ENCODE data around the gene MTMR3. TPM values are rescaled to one million over a fixed set of nuclear protein-coding genes. Genes with fewer than 3 reads are reported as not detected.
"Not testable (repeated sequence)": the region's sequence is repeated elsewhere in the genome, so short reads cannot be mapped to it uniquely, and the experiment has no call there.

The MTMR3 gene
- total RNA-seq, 2 donors from 2014 or later = 29.8 to 34.8 TPM

- ATAC-seq = no peak
- no peak for DNase-seq
- intact Hi-C loops (cut with DNase I) = no loop called here
These were observed 174.4 kb downstream of the MTMR3 start for GRCh38 chr22:30057375-30057774.

- DNase-seq; ATAC-seq; intact Hi-C loops (cut with DNase I): not testable (repeated sequence)
These were observed 176.5 kb downstream of the MTMR3 start for GRCh38 chr22:30059346-30060020.

DNA sequence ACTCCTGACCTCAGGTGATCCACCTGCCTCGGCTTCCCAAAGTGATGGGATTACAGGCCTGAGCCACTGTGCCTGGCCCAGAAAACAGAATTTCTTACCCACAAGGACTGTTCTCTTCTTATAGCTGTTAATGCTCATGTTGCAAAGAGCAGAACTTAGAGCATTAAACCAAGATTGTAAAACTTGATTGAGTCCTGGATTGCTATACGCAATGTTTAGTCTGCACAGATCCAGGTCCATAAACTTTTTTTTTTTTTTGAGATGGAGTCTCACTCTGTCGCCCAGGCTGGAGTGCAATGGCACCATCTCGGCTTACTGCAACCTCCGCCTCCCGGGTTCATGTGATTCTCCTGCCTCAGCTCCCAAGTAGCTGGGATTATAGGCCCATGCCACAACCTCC lies 178.1 kb downstream of the MTMR3 start:
- intact Hi-C loops (cut with DNase I); DNase-seq; ATAC-seq: not testable (repeated sequence)

- no peak for ATAC-seq
- intact Hi-C loops (cut with DNase I) = no loop called here
These were observed 179.3 kb downstream of the MTMR3 start for GRCh38 chr22:30062259-30062658.

DNA sequence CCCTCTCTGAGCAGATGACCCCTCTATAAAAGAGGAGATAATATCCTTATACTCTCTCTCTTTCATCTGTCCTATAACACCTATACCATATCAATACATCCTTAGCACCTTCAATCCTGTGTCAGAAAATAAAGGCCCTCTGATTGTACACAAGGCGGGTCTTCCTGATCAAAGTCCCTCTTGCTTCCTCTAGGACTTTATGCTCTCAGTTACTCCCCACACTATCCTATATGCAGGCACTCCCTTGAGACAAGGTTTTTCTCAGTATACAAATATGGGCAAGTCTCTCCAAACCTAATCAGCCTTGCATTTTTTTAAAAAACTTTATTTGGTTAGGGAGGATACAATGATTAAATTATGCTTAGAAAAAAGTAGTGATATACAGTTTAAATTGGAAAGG lies 180.0 kb downstream of the MTMR3 start:
- ATAC-seq = no peak
- intact Hi-C loops (cut with DNase I) = no loop called here
- no peak for DNase-seq

More at GRCh38 chr22:30062259-30062658, 179.3 kb downstream of the MTMR3 start:
- no peak for DNase-seq

- ATAC-seq (no peak), DNase-seq (no peak)
- intact Hi-C loops (cut with DNase I) = no loop called here
These were observed 181.2 kb downstream of the MTMR3 start for GRCh38 chr22:30064172-30064571.

DNA sequence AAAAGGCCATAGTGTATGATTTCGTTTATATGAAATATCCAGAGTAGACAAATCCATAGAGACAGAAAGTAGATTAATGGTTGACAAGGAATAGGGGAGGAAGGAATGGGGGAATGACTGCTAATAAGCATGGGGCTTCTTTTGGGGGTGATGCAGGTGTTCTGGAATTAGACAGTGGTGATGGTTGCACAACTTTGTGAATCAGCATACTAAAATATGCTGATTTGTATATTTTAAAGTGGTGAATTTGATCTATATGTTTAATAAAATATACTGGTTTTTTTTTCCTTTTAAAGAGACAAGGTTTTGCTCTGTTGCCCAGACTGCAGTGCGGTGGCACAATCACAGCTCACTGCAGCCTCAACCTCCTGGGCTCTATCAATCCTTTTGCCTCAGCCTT lies 190.8 kb downstream of the MTMR3 start:
- DNase-seq (no peak), ATAC-seq (no peak)
- intact Hi-C loops (cut with DNase I) = no loop called here

GRCh38 chr22:30074147-30074546 lies 191.2 kb downstream of the MTMR3 start:
- DNase-seq (no peak), ATAC-seq (no peak)
- intact Hi-C loops (cut with DNase I) = no loop called here

DNA sequence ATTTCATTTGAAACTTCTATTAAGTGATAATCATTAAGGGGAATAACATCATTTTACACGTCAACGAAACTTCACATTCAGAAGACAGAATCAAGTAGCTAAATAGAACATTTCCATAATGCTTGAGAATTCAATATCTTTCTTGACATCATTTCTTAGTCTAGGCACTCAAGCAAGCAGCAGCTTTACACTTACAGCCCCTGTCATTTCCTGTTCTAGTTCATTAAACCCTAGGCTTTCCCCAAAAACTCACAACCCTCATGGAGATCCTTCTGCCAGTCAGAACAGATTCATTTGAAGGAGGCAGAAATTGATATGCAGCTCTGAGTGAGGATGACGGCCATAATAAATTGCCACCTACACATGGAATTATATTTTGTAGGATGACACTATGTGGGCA lies 192.0 kb downstream of the MTMR3 start:
- intact Hi-C loops (cut with DNase I) = no loop called here
- no peak for DNase-seq
- no peak for ATAC-seq

DNA sequence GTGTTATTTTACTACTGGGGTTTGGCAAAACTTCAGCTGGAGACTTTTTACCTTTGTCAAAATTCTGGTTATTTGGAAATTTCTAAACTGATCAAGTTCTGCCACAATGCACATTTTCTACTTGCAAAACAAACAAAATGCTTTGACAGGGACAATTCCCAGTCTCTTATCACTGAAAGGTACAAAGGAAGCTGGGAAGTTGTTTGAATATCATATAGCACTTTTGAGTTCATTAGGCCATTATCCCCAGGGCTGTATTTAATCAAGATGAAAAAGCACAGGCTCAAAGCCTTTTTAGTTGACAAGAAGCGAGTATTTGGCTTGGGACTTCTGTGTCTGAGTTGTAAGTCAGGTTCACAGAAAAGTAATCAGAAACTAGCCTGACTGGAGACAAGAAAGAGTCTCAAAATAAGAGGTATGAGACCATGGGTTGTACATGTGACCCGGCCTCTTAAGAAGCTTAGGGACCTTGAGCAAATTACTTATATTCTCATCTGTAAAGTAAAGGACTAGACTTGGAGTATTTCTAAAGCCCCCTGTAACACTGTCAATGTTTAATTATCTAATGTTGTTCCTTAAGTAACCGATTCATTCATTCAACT lies 194.4 kb downstream of the MTMR3 start:
- DNase-seq (no peak), ATAC-seq (no peak)
- intact Hi-C loops (cut with DNase I) = no loop called here

- no peak for ATAC-seq
- intact Hi-C loops (cut with DNase I) = no loop called here
- no peak for DNase-seq
These were observed 195.6 kb downstream of the MTMR3 start for GRCh38 chr22:30078320-30079311.

GRCh38 chr22:30079952-30080533 lies 197.1 kb downstream of the MTMR3 start, which contains the start of gene HORMAD2:
Gene HORMAD2, plus strand, starts transcription at chr22:30080464. Its CDS starts 13,489 bp downstream, at chr22:30093953.
- DNase-seq = peak; percentile 26
- intact Hi-C loops (cut with DNase I) = no loop called here
- peak; percentile 61 to 78 for ATAC-seq

Small RNA genes lying within 50 kb of the gene (microRNA-seq; reads per million reads assigned to microRNA genes)
- 1.4 to 1.6 reads per million in 2 donors for gene MIR6818

Other genes starting within 250 kb of the MTMR3 start
- not detected for gene CABP7, start 163.2 kb upstream of the MTMR3 start, total RNA-seq
- 10 to 100 TPM; 15.2 to 21.1 TPM for gene ZMAT5, start 116.2 kb upstream of the MTMR3 start, total RNA-seq
- gene UQCR10, start 115.8 kb upstream of the MTMR3 start, total RNA-seq = 100 to 1,000 TPM; 229 to 266 TPM
- gene ASCC2, start 44.9 kb upstream of the MTMR3 start, total RNA-seq = 10 to 100 TPM; 34.6 to 52.6 TPM
- not detected for gene HORMAD2, start 197.3 kb downstream of the MTMR3 start, total RNA-seq

Data from left cardiac atrium (tissue), 4 donors.